Hematopoietic multipotent progenitor cell treated with erythropoietin and hydrocortisone succinate and interleukin-3 and kit ligand, for 15 days (in vitro differentiated cells): ENCODE measurements around the gene BTG4.

Experiments used
- DNase-seq: peaks from one replicate; pipeline ENCODE4 v3.0.0-alpha.2; 2015; ENCODE audit warnings: low spot score

Gene BTG4

GRCh38 chr11:111490496-111490895 lies 21.7 kb downstream of the BTG4 start:
- no peak for DNase-seq

- DNase-seq = no peak
Observed at GRCh38 chr11:111483431-111483830, 28.8 kb downstream of the BTG4 start.

- DNase-seq = no peak
Observed at GRCh38 chr11:111479666-111480065, 32.5 kb downstream of the BTG4 start.

- no peak for DNase-seq
Observed at GRCh38 chr11:111477898-111478297, 34.3 kb downstream of the BTG4 start.

- DNase-seq = no peak
Observed at GRCh38 chr11:111476956-111477355, 35.2 kb downstream of the BTG4 start.

- no peak for DNase-seq
Observed at GRCh38 chr11:111476366-111476765, 35.8 kb downstream of the BTG4 start.

GRCh38 chr11:111474432-111474831 lies 37.8 kb downstream of the BTG4 start:
- DNase-seq = no peak

GRCh38 chr11:111472228-111472627 lies 40.0 kb downstream of the BTG4 start:
- no peak for DNase-seq

GRCh38 chr11:111469200-111469599 lies 43.0 kb downstream of the BTG4 start:
- no peak for DNase-seq

- DNase-seq = no peak
Observed at GRCh38 chr11:111466615-111467014, 45.6 kb downstream of the BTG4 start.

- DNase-seq = no peak
Observed at GRCh38 chr11:111465400-111465799, 46.8 kb downstream of the BTG4 start.

- DNase-seq = no peak
Observed at GRCh38 chr11:111463276-111463675, 48.9 kb downstream of the BTG4 start.

GRCh38 chr11:111462329-111462728 lies 49.9 kb downstream of the BTG4 start:
- DNase-seq = no peak

- no peak for DNase-seq
Observed at GRCh38 chr11:111461460-111462235, 50.5 kb downstream of the BTG4 start.

GRCh38 chr11:111460856-111461255 lies 51.3 kb downstream of the BTG4 start:
- DNase-seq = no peak

- no peak for DNase-seq
Observed at GRCh38 chr11:111460340-111460739, 51.8 kb downstream of the BTG4 start.

GRCh38 chr11:111459506-111460270 lies 52.5 kb downstream of the BTG4 start:
- DNase-seq = no peak

- no peak for DNase-seq
Observed at GRCh38 chr11:111457731-111458368, 54.3 kb downstream of the BTG4 start.

GRCh38 chr11:111456859-111457730 lies 55.1 kb downstream of the BTG4 start:
- DNase-seq = no peak

GRCh38 chr11:111456086-111456858 lies 55.9 kb downstream of the BTG4 start:
- no peak for DNase-seq
